DOHH2 (cell line): ENCODE results near the gene ENKUR.

ENCODE experiments used
- H3F3A ChIP-seq: fragments of 200-600 bp; sonication (generic), shearing (Covaris generic); 2 replicates; pipeline ENCODE4 v1.6.0; 2016; ENCODE audit warnings: antibody characterized with exemption, mild to moderate bottlenecking; ENCODE audit not compliant: control insufficient read depth, insufficient read depth
- H3K27ac ChIP-seq: fragments of 200-600 bp; sonication (generic); 2 replicates; pipeline ENCODE4 v1.5.1; 2014; ENCODE audit warnings: low read depth, mild to moderate bottlenecking, low read length, moderate library complexity
- H3K27me3 ChIP-seq: fragments of 200-600 bp; sonication (generic); 2 replicates; pipeline ENCODE4 v1.6.1; 2014; ENCODE audit warnings: mild to moderate bottlenecking, low read length, mixed read lengths; ENCODE audit not compliant: control insufficient read depth
- H3K36me3 ChIP-seq: fragments of 200-600 bp; sonication (generic); 2 replicates; pipeline ENCODE4 v1.6.1; 2014; ENCODE audit warnings: mild to moderate bottlenecking, low read length, moderate library complexity, mixed read lengths; ENCODE audit not compliant: control insufficient read depth
- H3K4me1 ChIP-seq: fragments of 200-600 bp; sonication (generic); 2 replicates; pipeline ENCODE4 v1.6.1; 2014; ENCODE audit warnings: mild to moderate bottlenecking, low read length, mixed read lengths; ENCODE audit not compliant: control insufficient read depth
- H3K4me2 ChIP-seq: fragments of 200-600 bp; sonication (generic); 2 replicates; pipeline ENCODE4 v1.6.0; 2014; ENCODE audit warnings: mild to moderate bottlenecking, low read length, moderate library complexity
- H3K4me3 ChIP-seq: fragments of 200-600 bp; sonication (generic); 2 replicates; pipeline ENCODE4 v1.5.1; 2014; ENCODE audit warnings: mild to moderate bottlenecking, low read length, mixed read lengths
- H3K79me2 ChIP-seq: fragments of 200-600 bp; sonication (generic); 2 replicates; pipeline ENCODE4 v1.6.1; 2014; ENCODE audit warnings: mild to moderate bottlenecking, low read length, mixed read lengths; ENCODE audit not compliant: control insufficient read depth
- H3K9me2 ChIP-seq: fragments of 200-600 bp; sonication (generic); replicated peaks from 2 replicates; pipeline ENCODE4 v1.6.1; 2014; ENCODE audit warnings: mild to moderate bottlenecking, low read length, mixed read lengths; ENCODE audit not compliant: control insufficient read depth
- H3K9me3 ChIP-seq: fragments of 200-600 bp; sonication (generic); 2 replicates; pipeline ENCODE4 v1.6.1; 2014; ENCODE audit warnings: antibody characterized with exemption, low read length, mixed read lengths; ENCODE audit not compliant: control insufficient read depth, insufficient read depth
- H4K20me1 ChIP-seq: fragments of 200-600 bp; sonication (generic); 2 replicates; pipeline ENCODE4 v1.6.0; 2014; ENCODE audit warnings: low read depth, mild to moderate bottlenecking, antibody characterized with exemption, low read length, moderate library complexity; ENCODE audit not compliant: control insufficient read depth, insufficient read depth
- EZH2phosphoT487 ChIP-seq: fragments of 200-600 bp; sonication (generic); IDR thresholded peaks from 2 replicates; pipeline ENCODE4 v1.6.1; 2017; ENCODE audit warnings: borderline replicate concordance, mild to moderate bottlenecking, antibody characterized with exemption, low read length, moderate library complexity, mixed read lengths
- TF ChIP-seq, protein P1 (sequence below): fragments of 200-600 bp; sonication (generic); IDR thresholded peaks from one replicate; pipeline ENCODE4 v1.5.1; 2014; ENCODE audit warnings: antibody characterized with exemption, mild to moderate bottlenecking, low read depth, low read length; ENCODE audit not compliant: poor library complexity, severe bottlenecking

ENKUR gene

GRCh38 chr10:24963521-24964041, 52.4 kb downstream of the ENKUR start:
- no peaks in the 10 kb centered on the region for H3K36me3 ChIP-seq
- no peaks in the 10 kb centered on the region for H3K9me2 ChIP-seq
- no peak overlapping the region for H3K4me2 ChIP-seq
- no peak overlapping the region for H3K4me3 ChIP-seq
- 0 out of 2 replicates have a peak, but pooled peaks cover 5% of the 10 kb centered on the region for H3K27me3 ChIP-seq
- no peaks in the 10 kb centered on the region for H3K9me3 ChIP-seq
- H3K79me2 ChIP-seq = no peaks in the 10 kb centered on the region
- no peaks in the 10 kb centered on the region for H3F3A ChIP-seq
- H3K4me1 ChIP-seq = no peaks in the 10 kb centered on the region
- TF ChIP-seq, protein P1, sequence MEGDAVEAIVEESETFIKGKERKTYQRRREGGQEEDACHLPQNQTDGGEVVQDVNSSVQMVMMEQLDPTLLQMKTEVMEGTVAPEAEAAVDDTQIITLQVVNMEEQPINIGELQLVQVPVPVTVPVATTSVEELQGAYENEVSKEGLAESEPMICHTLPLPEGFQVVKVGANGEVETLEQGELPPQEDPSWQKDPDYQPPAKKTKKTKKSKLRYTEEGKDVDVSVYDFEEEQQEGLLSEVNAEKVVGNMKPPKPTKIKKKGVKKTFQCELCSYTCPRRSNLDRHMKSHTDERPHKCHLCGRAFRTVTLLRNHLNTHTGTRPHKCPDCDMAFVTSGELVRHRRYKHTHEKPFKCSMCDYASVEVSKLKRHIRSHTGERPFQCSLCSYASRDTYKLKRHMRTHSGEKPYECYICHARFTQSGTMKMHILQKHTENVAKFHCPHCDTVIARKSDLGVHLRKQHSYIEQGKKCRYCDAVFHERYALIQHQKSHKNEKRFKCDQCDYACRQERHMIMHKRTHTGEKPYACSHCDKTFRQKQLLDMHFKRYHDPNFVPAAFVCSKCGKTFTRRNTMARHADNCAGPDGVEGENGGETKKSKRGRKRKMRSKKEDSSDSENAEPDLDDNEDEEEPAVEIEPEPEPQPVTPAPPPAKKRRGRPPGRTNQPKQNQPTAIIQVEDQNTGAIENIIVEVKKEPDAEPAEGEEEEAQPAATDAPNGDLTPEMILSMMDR = no peak
- TF ChIP-seq EZH2phosphoT487 = no peak
- H4K20me1 ChIP-seq = no peaks in the 10 kb centered on the region
- H3K27ac ChIP-seq = no peak overlapping the region

DNA sequence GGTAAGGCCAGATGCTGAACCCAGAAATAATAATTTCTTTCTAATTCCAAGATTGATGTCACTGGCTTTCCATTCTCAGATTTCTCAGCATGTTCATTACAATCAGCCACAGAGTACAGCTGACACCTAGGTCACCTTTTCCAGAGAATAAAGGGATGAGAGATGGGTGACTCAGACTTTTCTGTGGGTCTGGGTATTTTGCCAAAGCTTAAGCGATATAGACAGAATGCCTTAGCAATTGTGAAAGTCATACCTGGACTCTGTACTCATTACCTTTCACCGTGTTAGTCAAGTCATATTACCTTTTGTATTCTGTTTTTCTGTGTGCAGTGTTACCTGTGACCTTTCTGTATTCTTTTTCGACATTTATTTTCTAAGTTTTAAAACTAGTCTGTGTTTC, 53.0 kb downstream of the ENKUR start:
- no peaks in the 10 kb centered on the region for H3K4me1 ChIP-seq
- H3K36me3 ChIP-seq = no peaks in the 10 kb centered on the region
- no peak overlapping the region for H3K4me2 ChIP-seq
- TF ChIP-seq EZH2phosphoT487 = no peak
- TF ChIP-seq, protein P1 = no peak
- no peaks in the 10 kb centered on the region for H3K9me2 ChIP-seq
- H4K20me1 ChIP-seq = no peaks in the 10 kb centered on the region
- no peaks in the 10 kb centered on the region for H3F3A ChIP-seq
- no peak overlapping the region for H3K4me3 ChIP-seq
- 0 out of 2 replicates have a peak, but pooled peaks cover 5% of the 10 kb centered on the region for H3K27me3 ChIP-seq
- no peaks in the 10 kb centered on the region for H3K79me2 ChIP-seq
- H3K27ac ChIP-seq = no peak overlapping the region
- no peaks in the 10 kb centered on the region for H3K9me3 ChIP-seq

DNA sequence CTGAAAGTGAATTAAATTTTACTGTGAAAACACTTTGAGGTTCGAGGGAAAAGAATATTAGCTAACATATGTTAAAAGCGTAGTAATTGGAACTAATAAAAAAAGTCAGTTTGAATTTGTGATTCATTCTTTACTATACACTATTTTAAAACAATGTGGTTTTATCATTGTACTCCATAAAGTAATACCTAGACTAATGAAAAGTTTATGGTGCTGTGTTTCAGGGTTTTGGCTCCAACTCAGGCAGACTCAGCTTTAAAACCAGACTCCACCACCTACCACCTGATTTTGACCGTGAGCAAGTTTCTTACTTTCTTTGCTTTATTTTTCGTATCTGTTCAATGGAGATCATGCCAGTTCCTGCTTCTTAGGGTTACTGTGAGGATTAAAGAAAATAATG, 54.4 kb downstream of the ENKUR start:
- H3K27ac ChIP-seq = no peak overlapping the region
- H3K4me2 ChIP-seq = no peak overlapping the region
- no peaks in the 10 kb centered on the region for H3K36me3 ChIP-seq
- H4K20me1 ChIP-seq = no peaks in the 10 kb centered on the region
- no peaks in the 10 kb centered on the region for H3K4me1 ChIP-seq
- H3K27me3 ChIP-seq = 0 out of 2 replicates have a peak, but pooled peaks cover 5% of the 10 kb centered on the region
- H3K9me3 ChIP-seq = no peaks in the 10 kb centered on the region
- no peak overlapping the region for H3K4me3 ChIP-seq
- H3F3A ChIP-seq = no peaks in the 10 kb centered on the region
- H3K79me2 ChIP-seq = no peaks in the 10 kb centered on the region
- TF ChIP-seq EZH2phosphoT487 = no peak
- TF ChIP-seq, protein P1 = no peak
- no peaks in the 10 kb centered on the region for H3K9me2 ChIP-seq
